ENCODE data around the gene SLC11A2. TPM values are rescaled to one million over a fixed set of nuclear protein-coding genes. Genes with fewer than 3 reads are reported as not detected.
"Not testable (repeated sequence)": the region's sequence is repeated elsewhere in the genome, so short reads cannot be mapped to it uniquely, and the experiment has no call there.

Gene SLC11A2
- total RNA-seq, 1 donor from 2014 or later: 73.8 TPM

- no peak for DNase-seq (ENCODE audit: low spot score, unreplicated experiment)
- Mint-ChIP-seq H3K9me3 (ENCODE audit: low read depth) (no peaks in the 10 kb centered on the region), H3K4me1 (ENCODE audit: low read depth) (peaks cover 4% of the 10 kb centered on the region), H3K36me3 (ENCODE audit: insufficient read depth) (no peaks in the 10 kb centered on the region), H3K27me3 (no peaks in the 10 kb centered on the region), H3K4me3 (ENCODE audit: low read depth) (no peak overlapping the region), H3K27ac (no peak overlapping the region)
- no peak for TF ChIP-seq CTCF (IDR thresholded peaks at IDR 0.05; ENCODE audit: unreplicated experiment)
These were observed 70.5 kb downstream of the SLC11A2 start for GRCh38 chr12:50955697-50956096.

GRCh38 chr12:50955288-50955687 is 70.9 kb downstream of the SLC11A2 start:
- Mint-ChIP-seq H3K9me3 (ENCODE audit: low read depth) (no peaks in the 10 kb centered on the region), H3K27ac (no peak overlapping the region), H3K36me3 (ENCODE audit: insufficient read depth) (no peaks in the 10 kb centered on the region), H3K4me1 (ENCODE audit: low read depth) (peaks cover 3% of the 10 kb centered on the region), H3K4me3 (ENCODE audit: low read depth) (no peak overlapping the region), H3K27me3 (no peaks in the 10 kb centered on the region)
- TF ChIP-seq CTCF (IDR thresholded peaks at IDR 0.05; ENCODE audit: unreplicated experiment): no peak
- no peak for DNase-seq (ENCODE audit: low spot score, unreplicated experiment)

GRCh38 chr12:50954789-50955188 is 71.4 kb downstream of the SLC11A2 start:
- not testable (repeated sequence) for H3K4me1 Mint-ChIP-seq (ENCODE audit: low read depth); H3K36me3 Mint-ChIP-seq (ENCODE audit: insufficient read depth); H3K4me3 Mint-ChIP-seq (ENCODE audit: low read depth); DNase-seq (ENCODE audit: low spot score, unreplicated experiment); H3K27me3 Mint-ChIP-seq; H3K27ac Mint-ChIP-seq; H3K9me3 Mint-ChIP-seq (ENCODE audit: low read depth)

- Mint-ChIP-seq H3K27ac (no peak overlapping the region), H3K9me3 (ENCODE audit: low read depth) (no peaks in the 10 kb centered on the region), H3K4me1 (ENCODE audit: low read depth) (no peaks in the 10 kb centered on the region), H3K27me3 (no peaks in the 10 kb centered on the region), H3K4me3 (ENCODE audit: low read depth) (no peak overlapping the region), H3K36me3 (ENCODE audit: insufficient read depth) (no peaks in the 10 kb centered on the region)
- DNase-seq (ENCODE audit: low spot score, unreplicated experiment): no peak
- TF ChIP-seq CTCF (IDR thresholded peaks at IDR 0.05; ENCODE audit: unreplicated experiment): no peak
These were observed 73.1 kb downstream of the SLC11A2 start for GRCh38 chr12:50953047-50953446.

GRCh38 chr12:50952510-50952909 is 73.7 kb downstream of the SLC11A2 start, which contains the start of gene HIGD1C:
Gene HIGD1C, plus strand, starts transcription at chr12:50952544. Its CDS starts 1,455 bp downstream, at chr12:50953999.
- H3K9me3 Mint-ChIP-seq (ENCODE audit: low read depth): no peaks in the 10 kb centered on the region
- no peaks in the 10 kb centered on the region for H3K36me3 Mint-ChIP-seq (ENCODE audit: insufficient read depth)
- no peak for DNase-seq (ENCODE audit: low spot score, unreplicated experiment)
- no peak within 1 kb of the TSS for H3K27ac Mint-ChIP-seq
- H3K4me3 Mint-ChIP-seq (ENCODE audit: low read depth): no peak within 1 kb of the TSS
- TF ChIP-seq CTCF (IDR thresholded peaks at IDR 0.05; ENCODE audit: unreplicated experiment): no peak
- H3K27me3 Mint-ChIP-seq: no peaks in the 10 kb centered on the region
- H3K4me1 Mint-ChIP-seq (ENCODE audit: low read depth): no peaks in the 10 kb centered on the region

- DNase-seq (ENCODE audit: low spot score, unreplicated experiment): no peak
- Mint-ChIP-seq H3K27ac (no peak overlapping the region), H3K4me3 (ENCODE audit: low read depth) (no peak overlapping the region), H3K9me3 (ENCODE audit: low read depth) (no peaks in the 10 kb centered on the region), H3K4me1 (ENCODE audit: low read depth) (no peaks in the 10 kb centered on the region), H3K27me3 (no peaks in the 10 kb centered on the region), H3K36me3 (ENCODE audit: insufficient read depth) (no peaks in the 10 kb centered on the region)
- no peak for TF ChIP-seq CTCF (IDR thresholded peaks at IDR 0.05; ENCODE audit: unreplicated experiment)
These were observed 75.1 kb downstream of the SLC11A2 start for GRCh38 chr12:50951112-50951511.

Data from progenitor cell of endocrine pancreas (in vitro differentiated cells).